Measurements from ENCODE around the gene MACROD2.

DNA sequence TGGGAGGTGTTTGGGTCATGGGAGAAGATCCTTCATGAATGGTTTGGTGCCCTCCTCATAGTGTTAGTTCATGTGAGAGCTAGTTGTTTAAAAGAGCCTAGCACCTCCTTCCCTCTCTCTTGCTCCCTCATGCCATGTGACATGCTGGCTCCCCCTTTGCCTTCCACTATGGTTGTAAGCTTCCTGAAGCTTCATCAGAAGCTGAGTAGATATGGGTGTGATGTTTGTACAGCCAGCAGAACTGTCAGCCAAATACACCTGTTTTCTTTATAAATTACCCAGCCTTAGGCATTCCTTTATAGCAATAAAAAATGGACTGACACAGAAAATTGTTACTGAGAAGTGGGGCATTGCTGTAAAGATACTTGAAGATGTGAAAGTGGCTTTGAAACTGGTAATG is 1073.2 kb downstream of the MACROD2 start:
- TF ChIP-seq HOXB13 (CRISPR knock-in tag; IDR thresholded peaks at IDR 0.05; ENCODE audit: low read depth) (no peak), EHF (CRISPR knock-in tag; IDR thresholded peaks at IDR 0.05) (no peak), REST (IDR thresholded peaks at IDR 0.05) (no peak), NPAS2 (CRISPR knock-in tag; IDR thresholded peaks at IDR 0.05; ENCODE audit: borderline replicate concordance) (no peak), NFE2L2 (conservative IDR thresholded peaks at IDR 0.05; ENCODE audit: low read length) (no peak), RARB (CRISPR knock-in tag; IDR thresholded peaks at IDR 0.05) (no peak), MAX (IDR thresholded peaks at IDR 0.05) (no peak)
- TF ChIP-seq, protein P1, sequence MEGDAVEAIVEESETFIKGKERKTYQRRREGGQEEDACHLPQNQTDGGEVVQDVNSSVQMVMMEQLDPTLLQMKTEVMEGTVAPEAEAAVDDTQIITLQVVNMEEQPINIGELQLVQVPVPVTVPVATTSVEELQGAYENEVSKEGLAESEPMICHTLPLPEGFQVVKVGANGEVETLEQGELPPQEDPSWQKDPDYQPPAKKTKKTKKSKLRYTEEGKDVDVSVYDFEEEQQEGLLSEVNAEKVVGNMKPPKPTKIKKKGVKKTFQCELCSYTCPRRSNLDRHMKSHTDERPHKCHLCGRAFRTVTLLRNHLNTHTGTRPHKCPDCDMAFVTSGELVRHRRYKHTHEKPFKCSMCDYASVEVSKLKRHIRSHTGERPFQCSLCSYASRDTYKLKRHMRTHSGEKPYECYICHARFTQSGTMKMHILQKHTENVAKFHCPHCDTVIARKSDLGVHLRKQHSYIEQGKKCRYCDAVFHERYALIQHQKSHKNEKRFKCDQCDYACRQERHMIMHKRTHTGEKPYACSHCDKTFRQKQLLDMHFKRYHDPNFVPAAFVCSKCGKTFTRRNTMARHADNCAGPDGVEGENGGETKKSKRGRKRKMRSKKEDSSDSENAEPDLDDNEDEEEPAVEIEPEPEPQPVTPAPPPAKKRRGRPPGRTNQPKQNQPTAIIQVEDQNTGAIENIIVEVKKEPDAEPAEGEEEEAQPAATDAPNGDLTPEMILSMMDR (IDR thresholded peaks at IDR 0.05): no peak

Data from A549 (cell line).